SKM-1 (cell line): ENCODE measurements around the gene DDHD1.
"Not testable (repeated sequence)": the region's sequence is repeated elsewhere in the genome, so short reads cannot be mapped to it uniquely, and the experiment has no call there.

Source experiments
- DNase-seq: peaks from one replicate; lab custom pipeline; 2025; ENCODE audit not compliant: unreplicated experiment; lab: John Stamatoyannopoulos, UW

The DDHD1 gene

GRCh38 chr14:53152887-53153701 lies at the start of gene DDHD1:
Gene DDHD1, minus strand, starts transcription at chr14:53153323. Its CDS starts 225 bp downstream, at chr14:53153098.
- peak; percentile 30 for DNase-seq

GRCh38 chr14:53195949-53196348 lies 42.8 kb upstream of the DDHD1 start:
- no peak for DNase-seq

GRCh38 chr14:53193193-53193592 lies 40.1 kb upstream of the DDHD1 start:
- no peak for DNase-seq

GRCh38 chr14:53192052-53192760 lies 39.1 kb upstream of the DDHD1 start:
- DNase-seq: no peak

- no peak for DNase-seq
These were observed 37.8 kb upstream of the DDHD1 start for GRCh38 chr14:53190938-53191337.

- DNase-seq: no peak
These were observed 34.9 kb upstream of the DDHD1 start for GRCh38 chr14:53187921-53188463.

GRCh38 chr14:53186532-53186931 lies 33.4 kb upstream of the DDHD1 start:
- DNase-seq: no peak

GRCh38 chr14:53183611-53184010 lies 30.5 kb upstream of the DDHD1 start:
- DNase-seq: no peak

GRCh38 chr14:53183056-53183455 lies 29.9 kb upstream of the DDHD1 start:
- no peak for DNase-seq

- not testable (repeated sequence) for DNase-seq
These were observed 28.4 kb upstream of the DDHD1 start for GRCh38 chr14:53181463-53182081.

- no peak for DNase-seq
These were observed 27.4 kb upstream of the DDHD1 start for GRCh38 chr14:53180272-53181221.

GRCh38 chr14:53179486-53180005 lies 26.4 kb upstream of the DDHD1 start:
- DNase-seq: not testable (repeated sequence)

GRCh38 chr14:53175375-53175774 lies 22.3 kb upstream of the DDHD1 start:
- no peak for DNase-seq

- DNase-seq: no peak
These were observed 21.8 kb upstream of the DDHD1 start for GRCh38 chr14:53174918-53175317.

- no peak for DNase-seq
These were observed 15.7 kb upstream of the DDHD1 start for GRCh38 chr14:53168786-53169185.

GRCh38 chr14:53167602-53168328 lies 14.6 kb upstream of the DDHD1 start:
- DNase-seq: no peak

GRCh38 chr14:53161758-53162435 lies 8.8 kb upstream of the DDHD1 start:
- DNase-seq: no peak

GRCh38 chr14:53156238-53156637 lies 3.1 kb upstream of the DDHD1 start:
- no peak for DNase-seq

GRCh38 chr14:53153702-53154112 lies 584 bp upstream of the DDHD1 start:
- DNase-seq: no peak
